ENCODE results near the gene POLR2L.
A peak's percentile ranks its signal among the peaks of the same experiment; 100 is the strongest.

The POLR2L gene

GRCh38 chr11:828506-829175, 13.7 kb downstream of the POLR2L start:
- DNase-seq, result no peak

GRCh38 chr11:827897-828192, 14.5 kb downstream of the POLR2L start, which contains the start of gene CRACR2B:
Gene CRACR2B, plus strand, starts transcription at chr11:827919. Its CDS starts 689 bp downstream, at chr11:828608.
- no peak for DNase-seq

- no peak for DNase-seq
Measured at GRCh38 chr11:827146-827896, 15.0 kb downstream of the POLR2L start.

GRCh38 chr11:826836-827145, 15.5 kb downstream of the POLR2L start:
- no peak for DNase-seq

GRCh38 chr11:826227-826621, 16.1 kb downstream of the POLR2L start:
- no peak for DNase-seq

- no peak for DNase-seq
Measured at GRCh38 chr11:825366-826226, 16.7 kb downstream of the POLR2L start.

GRCh38 chr11:824942-825341, 17.4 kb downstream of the POLR2L start:
- DNase-seq, result no peak

GRCh38 chr11:824292-824880, 17.9 kb downstream of the POLR2L start:
- peak in 27 of 58 donors; percentile 19 to 67 (median 38) for DNase-seq

- DNase-seq, result no peak
Measured at GRCh38 chr11:823441-824291, 18.7 kb downstream of the POLR2L start.

GRCh38 chr11:821512-822371, 20.6 kb downstream of the POLR2L start:
- peak in 9 of 58 donors; percentile 20 to 46 (median 31) for DNase-seq

- peak in 16 of 58 donors; percentile 20 to 79 (median 38) for DNase-seq
Measured at GRCh38 chr11:820655-821511, 21.4 kb downstream of the POLR2L start.

GRCh38 chr11:819943-820649, 22.2 kb downstream of the POLR2L start:
- DNase-seq, result peak in 43 of 58 donors; percentile 32 to 75 (median 59)

- DNase-seq, result peak; percentile 43 to 94 (median 84)
Measured at GRCh38 chr11:819129-819931, 23.0 kb downstream of the POLR2L start.

- no peak for DNase-seq
Measured at GRCh38 chr11:818396-819128, 23.8 kb downstream of the POLR2L start, which contains the start of gene PNPLA2. Gene PNPLA2, plus strand, starts transcription at chr11:818914. Its CDS starts 805 bp downstream, at chr11:819719.

GRCh38 chr11:816433-816779, 25.9 kb downstream of the POLR2L start:
- no peak for DNase-seq

- no peak for DNase-seq
Measured at GRCh38 chr11:815675-816432, 26.5 kb downstream of the POLR2L start.

Data from anterior cingulate cortex (tissue), 58 donors.